ENCODE data around the gene TLL2. TPM values are rescaled to one million over a fixed set of nuclear protein-coding genes. Genes with fewer than 3 reads are reported as not detected.

The TLL2 gene
- total RNA-seq, 1 experiment from 2014 or later = 0.14 TPM

GRCh38 chr10:96502561-96503282 is 11.0 kb downstream of the TLL2 start:
- CTCF ChIA-PET = interaction anchor here (0.9 kb wide), 1 partner anchor 11 kb away, joined by 4 read pairs; the partner anchor contains the start of gene TLL2
- H3K9me3 ChIP-seq = no peaks in the 10 kb centered on the region
- Mint-ChIP-seq H3K9me3 (ENCODE audit: unreplicated experiment) (no peaks in the 10 kb centered on the region), H3K36me3 (ENCODE audit: insufficient read depth, unreplicated experiment) (no peaks in the 10 kb centered on the region), H3K4me1 (ENCODE audit: low read depth, unreplicated experiment) (no peaks in the 10 kb centered on the region), H3K4me3 (ENCODE audit: unreplicated experiment) (no peak overlapping the region), H3K27me3 (ENCODE audit: insufficient read depth, unreplicated experiment) (peaks cover 16% of the 10 kb centered on the region), H3K27ac (ENCODE audit: unreplicated experiment) (no peak overlapping the region)
- intact Hi-C loops (cut with micrococcal nuclease; ENCODE audit: unreplicated experiment) = no loop called here
- H3K36me3 ChIP-seq (ENCODE audit: control insufficient read depth, insufficient read depth, low read length) = no peaks in the 10 kb centered on the region
- DNase-seq = no peak
- TF ChIP-seq, protein P1, sequence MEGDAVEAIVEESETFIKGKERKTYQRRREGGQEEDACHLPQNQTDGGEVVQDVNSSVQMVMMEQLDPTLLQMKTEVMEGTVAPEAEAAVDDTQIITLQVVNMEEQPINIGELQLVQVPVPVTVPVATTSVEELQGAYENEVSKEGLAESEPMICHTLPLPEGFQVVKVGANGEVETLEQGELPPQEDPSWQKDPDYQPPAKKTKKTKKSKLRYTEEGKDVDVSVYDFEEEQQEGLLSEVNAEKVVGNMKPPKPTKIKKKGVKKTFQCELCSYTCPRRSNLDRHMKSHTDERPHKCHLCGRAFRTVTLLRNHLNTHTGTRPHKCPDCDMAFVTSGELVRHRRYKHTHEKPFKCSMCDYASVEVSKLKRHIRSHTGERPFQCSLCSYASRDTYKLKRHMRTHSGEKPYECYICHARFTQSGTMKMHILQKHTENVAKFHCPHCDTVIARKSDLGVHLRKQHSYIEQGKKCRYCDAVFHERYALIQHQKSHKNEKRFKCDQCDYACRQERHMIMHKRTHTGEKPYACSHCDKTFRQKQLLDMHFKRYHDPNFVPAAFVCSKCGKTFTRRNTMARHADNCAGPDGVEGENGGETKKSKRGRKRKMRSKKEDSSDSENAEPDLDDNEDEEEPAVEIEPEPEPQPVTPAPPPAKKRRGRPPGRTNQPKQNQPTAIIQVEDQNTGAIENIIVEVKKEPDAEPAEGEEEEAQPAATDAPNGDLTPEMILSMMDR (IDR thresholded peaks at IDR 0.05; ENCODE audit: insufficient read depth in 1 of 2, low read depth in 1 of 2, low read length in 1 of 2, severe bottlenecking in 1 of 2, unreplicated experiment in 1 of 2) = no peak
- H3K4me3 ChIP-seq (ENCODE audit: low read depth, low read length) = no peak overlapping the region
- BruUV-seq (replicated peaks) = no TSS peak
- POLR2A ChIA-PET = no interaction called here
- no peaks in the 10 kb centered on the region for H3K27me3 ChIP-seq (replicated peaks; ENCODE audit: control insufficient read depth, insufficient read depth, low read length)
- H3K4me1 ChIP-seq = no peaks in the 10 kb centered on the region

DNA sequence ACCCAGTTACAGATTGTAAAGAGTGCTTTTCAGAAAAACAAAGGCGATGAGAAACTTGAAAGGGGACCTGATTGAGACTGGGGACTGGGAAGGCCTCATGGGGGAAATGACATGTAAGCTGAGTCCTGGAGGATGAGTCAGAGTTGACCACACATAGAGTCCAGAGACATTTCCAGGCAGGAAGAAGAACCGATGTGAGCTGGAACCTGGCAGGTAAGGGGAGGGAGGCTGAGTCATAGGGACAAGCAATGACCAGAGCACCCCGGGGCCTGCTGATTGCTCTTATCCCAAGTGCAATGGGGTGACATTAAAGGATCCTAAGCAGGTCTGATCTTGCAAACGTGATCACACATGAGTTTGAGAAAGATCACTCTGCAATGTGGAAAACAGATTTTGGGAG is 11.7 kb downstream of the TLL2 start:
- Histone ChIP-seq H3K9me3 (no peaks in the 10 kb centered on the region), H3K27me3 (replicated peaks; ENCODE audit: control insufficient read depth, insufficient read depth, low read length) (no peaks in the 10 kb centered on the region), H3K36me3 (ENCODE audit: control insufficient read depth, insufficient read depth, low read length) (no peaks in the 10 kb centered on the region), H3K4me3 (ENCODE audit: low read depth, low read length) (no peak overlapping the region), H3K4me1 (no peaks in the 10 kb centered on the region)
- H3K4me1 Mint-ChIP-seq (ENCODE audit: low read depth, unreplicated experiment) = no peaks in the 10 kb centered on the region
- H3K27me3 Mint-ChIP-seq (ENCODE audit: insufficient read depth, unreplicated experiment) = peaks cover 17% of the 10 kb centered on the region
- H3K4me3 Mint-ChIP-seq (ENCODE audit: unreplicated experiment) = no peak overlapping the region
- ChIA-PET POLR2A (no interaction called here), CTCF (interaction anchor here (1.0 kb wide), 2 partner anchors 9 to 12 kb away, joined by 4 read pairs; partner anchors contain the start of gene TLL2)
- no peak overlapping the region for H3K27ac Mint-ChIP-seq (ENCODE audit: unreplicated experiment)
- DNase-seq = no peak
- intact Hi-C loops (cut with micrococcal nuclease; ENCODE audit: unreplicated experiment) = no loop called here
- TF ChIP-seq, protein P1 (IDR thresholded peaks at IDR 0.05; ENCODE audit: insufficient read depth in 1 of 2, low read depth in 1 of 2, low read length in 1 of 2, severe bottlenecking in 1 of 2, unreplicated experiment in 1 of 2) = no peak
- no peaks in the 10 kb centered on the region for H3K9me3 Mint-ChIP-seq (ENCODE audit: unreplicated experiment)
- BruUV-seq (replicated peaks) = no TSS peak
- no peaks in the 10 kb centered on the region for H3K36me3 Mint-ChIP-seq (ENCODE audit: insufficient read depth, unreplicated experiment)

DNA sequence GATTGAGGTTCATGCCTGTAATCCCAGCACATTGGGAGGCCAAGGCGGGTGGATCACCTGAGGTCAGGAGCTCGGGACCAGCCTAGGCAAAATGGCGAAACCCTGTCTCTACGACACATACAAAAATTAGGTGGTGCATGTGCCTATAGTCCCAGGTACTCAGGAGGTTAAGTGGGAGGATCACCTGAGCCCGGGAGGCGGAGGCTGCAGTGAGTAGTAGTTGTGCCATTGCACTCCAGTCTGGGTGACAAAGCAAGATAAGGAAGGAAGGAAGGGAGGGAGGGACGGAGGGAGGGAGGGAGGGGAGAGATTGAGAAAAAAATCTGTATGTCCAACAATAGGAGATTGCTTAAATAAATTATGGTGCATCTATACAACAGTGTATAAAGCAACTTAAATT is 13.2 kb downstream of the TLL2 start:
- Histone ChIP-seq H3K36me3 (ENCODE audit: control insufficient read depth, insufficient read depth, low read length) (no peaks in the 10 kb centered on the region), H3K4me3 (ENCODE audit: low read depth, low read length) (no peak overlapping the region), H3K4me1 (no peaks in the 10 kb centered on the region), H3K27me3 (replicated peaks; ENCODE audit: control insufficient read depth, insufficient read depth, low read length) (no peaks in the 10 kb centered on the region), H3K9me3 (no peaks in the 10 kb centered on the region)
- H3K36me3 Mint-ChIP-seq (ENCODE audit: insufficient read depth, unreplicated experiment) = no peaks in the 10 kb centered on the region
- no peaks in the 10 kb centered on the region for H3K9me3 Mint-ChIP-seq (ENCODE audit: unreplicated experiment)
- H3K27ac Mint-ChIP-seq (ENCODE audit: unreplicated experiment) = no peak overlapping the region
- TF ChIP-seq, protein P1 (IDR thresholded peaks at IDR 0.05; ENCODE audit: insufficient read depth in 1 of 2, low read depth in 1 of 2, low read length in 1 of 2, severe bottlenecking in 1 of 2, unreplicated experiment in 1 of 2) = no peak
- intact Hi-C loops (cut with micrococcal nuclease; ENCODE audit: unreplicated experiment) = no loop called here
- no peak overlapping the region for H3K4me3 Mint-ChIP-seq (ENCODE audit: unreplicated experiment)
- ChIA-PET CTCF (no interaction called here), POLR2A (no interaction called here)
- no peak for DNase-seq
- no peaks in the 10 kb centered on the region for H3K4me1 Mint-ChIP-seq (ENCODE audit: low read depth, unreplicated experiment)
- H3K27me3 Mint-ChIP-seq (ENCODE audit: insufficient read depth, unreplicated experiment) = peaks cover 16% of the 10 kb centered on the region
- BruUV-seq (replicated peaks) = no TSS peak
